HepG2 (cell line): ENCODE data around the gene PLEKHB1. TPM values are rescaled to one million over a fixed set of nuclear protein-coding genes. Genes with fewer than 3 reads are reported as not detected.

ENCODE experiments used
- CBX2 ChIP-seq, 2 experiments: fragments of 200-600 bp in 1 of 2; sonication (generic); formaldehyde crosslinking in 1 of 2; IDR thresholded peaks; 2 replicates each; pipeline versions ENCODE4 v1.7.0 to v1.8.1; 2018 to 2022; ENCODE audit warnings: low read depth in 2 of 2, low read length in 1 of 2, mild to moderate bottlenecking in 1 of 2, missing genetic modification reagents in 1 of 2
- FOXC1 ChIP-seq: sonication (generic); formaldehyde crosslinking; IDR thresholded peaks from 2 replicates; pipeline ENCODE4 v1.8.0; 2022; ENCODE audit warnings: mild to moderate bottlenecking, missing genetic modification reagents, borderline replicate concordance
- HMG20A ChIP-seq: IDR thresholded peaks from 2 replicates; pipeline ENCODE4 v1.6.1; 2016; ENCODE audit warnings: borderline replicate concordance
- MYPOP ChIP-seq: sonication (generic); formaldehyde crosslinking; IDR thresholded peaks from 2 replicates; pipeline ENCODE4 v1.8.1; 2023; ENCODE audit warnings: mild to moderate bottlenecking, moderate library complexity, missing genetic modification reagents
- NFAT5 ChIP-seq: sonication (generic); formaldehyde crosslinking; IDR thresholded peaks from 2 replicates; pipeline ENCODE4 v1.4.0; 2020; ENCODE audit warnings: missing genetic modification reagents
- SETDB1 ChIP-seq: sonication (generic); formaldehyde crosslinking; IDR thresholded peaks from 2 replicates; pipeline ENCODE4 v1.5.1; 2020; ENCODE audit warnings: missing genetic modification reagents, mild to moderate bottlenecking, borderline replicate concordance
- TBX2 ChIP-seq: sonication (generic); formaldehyde crosslinking; IDR thresholded peaks from 2 replicates; pipeline ENCODE4 v1.5.0; 2020; ENCODE audit warnings: missing genetic modification reagents, mild to moderate bottlenecking, borderline replicate concordance
- USF2 ChIP-seq, 2 experiments: sonication (generic) in 1 of 2; formaldehyde crosslinking in 1 of 2; IDR thresholded peaks; 2 replicates each; pipeline versions ENCODE4 v1.5.1 to v1.6.1; 2011 to 2020; ENCODE audit warnings: borderline replicate concordance in 1 of 2, low read depth in 1 of 2, low read length in 1 of 2, mild to moderate bottlenecking in 1 of 2, missing genetic modification reagents in 1 of 2, moderate library complexity in 1 of 2
- ZBTB21 ChIP-seq: sonication (generic); formaldehyde crosslinking; IDR thresholded peaks from 2 replicates; pipeline ENCODE4 v1.4.0; 2020; ENCODE audit warnings: missing genetic modification reagents
- ZBTB38 ChIP-seq: sonication (generic); formaldehyde crosslinking; IDR thresholded peaks from 2 replicates; pipeline ENCODE4 v1.5.1; 2020; ENCODE audit warnings: mild to moderate bottlenecking, missing genetic modification reagents
- ZFP82 ChIP-seq: sonication (generic); formaldehyde crosslinking; IDR thresholded peaks from 2 replicates; pipeline ENCODE4 v1.5.1; 2020; ENCODE audit warnings: mild to moderate bottlenecking, missing genetic modification reagents, borderline replicate concordance
- ZNF616 ChIP-seq: sonication (generic); formaldehyde crosslinking; IDR thresholded peaks from 2 replicates; pipeline ENCODE4 v1.5.0; 2020; ENCODE audit warnings: low read depth, mild to moderate bottlenecking, missing genetic modification reagents
- ZNF773 ChIP-seq: sonication (generic); formaldehyde crosslinking; IDR thresholded peaks from 2 replicates; pipeline ENCODE4 v1.4.0; 2020; ENCODE audit warnings: missing genetic modification reagents, borderline replicate concordance
- polyA plus RNA-seq, 8 experiments: library from polyadenylated mRNA; depleted of rRNA in 3 of 8; stranded (reverse) in 7 of 8; unstranded in 1 of 8; fragments of >200 nt; fragmentation: Illumina TruSeq in 4 of 8; extraction: Trizol in 4 of 8; gene quantifications; 2 replicates each; pipeline versions ENCODE4 v1.2.1 to v1.2.3, GENCODE V29; 2011 to 2016; ENCODE audit warnings: low read depth in 4 of 8, missing spikeins in 1 of 8, mixed read lengths in 1 of 8; ENCODE audit not compliant: insufficient read depth in 1 of 8
- total RNA-seq, 5 experiments: library from RNA; depleted of rRNA; stranded (reverse); fragments of >200 nt; fragmentation: Illumina TruSeq; extraction: Trizol; gene quantifications; 2 replicates each; pipeline ENCODE4 v1.2.3, GENCODE V29; 2016; ENCODE audit warnings: low read depth in 1 of 5
- TF ChIP-seq, protein P1 (sequence below): sonication (generic); formaldehyde crosslinking; IDR thresholded peaks from 2 replicates; pipeline ENCODE4 v1.5.0; 2020; ENCODE audit warnings: mild to moderate bottlenecking, missing genetic modification reagents, borderline replicate concordance

PLEKHB1 gene
- total and polyA plus RNA-seq, 2 of the 13 experiments (the other 11 are each of a cell fraction or from before 2014, with no cell fraction given) = 68.0 to 99.3 TPM

DNA sequence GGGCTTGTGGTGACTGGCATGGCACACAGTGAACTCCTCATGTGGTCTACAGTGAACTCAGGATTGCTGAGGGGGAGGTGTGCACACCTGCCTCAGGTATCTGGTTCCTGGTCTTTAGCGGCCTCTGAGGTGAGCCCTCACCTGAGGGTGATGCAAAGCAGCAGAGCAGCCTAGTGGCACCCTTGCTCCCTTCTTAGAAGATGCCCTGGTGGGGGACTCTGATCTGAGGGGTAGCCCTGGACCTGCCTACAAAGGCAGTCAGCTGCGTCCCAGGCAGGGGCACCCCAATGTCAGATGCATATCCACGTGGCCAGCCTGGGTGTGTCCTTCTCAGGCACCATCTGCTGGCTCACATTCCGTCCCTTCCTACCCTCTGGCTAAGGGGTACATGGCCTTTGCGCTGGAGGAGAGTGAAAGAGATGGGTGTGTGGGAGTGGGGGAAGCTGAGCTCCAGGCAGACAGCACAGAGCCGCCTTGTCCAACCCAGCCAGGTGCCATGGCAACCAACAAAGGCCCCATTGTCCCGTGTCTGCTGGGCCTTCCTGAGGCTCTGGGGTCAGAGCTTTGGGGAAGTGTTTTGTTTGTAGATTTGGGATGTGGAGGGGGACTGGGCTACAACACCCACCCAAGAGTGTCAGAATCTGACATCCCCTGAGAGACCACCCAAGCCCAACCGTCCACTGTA lies 5.8 kb downstream of the PLEKHB1 start (continued):
- TF ChIP-seq NFAT5 (CRISPR knock-in tag) = no peak
- TF ChIP-seq ZFP82 (CRISPR knock-in tag) = peak; percentile 67; the same call in 1 of the 2 replicates
- peak; percentile 21; the same call in 1 of the 2 replicates for TF ChIP-seq HMG20A (CRISPR knock-in tag)
- TF ChIP-seq TBX2 (CRISPR knock-in tag) = peak; percentile 80
- no peak for TF ChIP-seq ZNF773 (CRISPR knock-in tag)
- no peak for TF ChIP-seq ZNF616 (CRISPR knock-in tag)
- no peak for TF ChIP-seq CBX2 (IDR thresholded peaks at IDR 0.05; ENCODE audit: low read depth, low read length)
- TF ChIP-seq CBX2 (CRISPR knock-in tag; IDR thresholded peaks at IDR 0.05; ENCODE audit: low read depth) = no peak
- no peak; the same call in 1 of the 2 replicates for TF ChIP-seq ZBTB21 (CRISPR knock-in tag)
- TF ChIP-seq FOXC1 (CRISPR knock-in tag) = no peak
- TF ChIP-seq MYPOP (CRISPR knock-in tag) = no peak; the same call in 1 of the 2 replicates
- peak; percentile 80 for TF ChIP-seq ZBTB38 (CRISPR knock-in tag)
- no peak for TF ChIP-seq SETDB1 (CRISPR knock-in tag)
- TF ChIP-seq, protein P1, sequence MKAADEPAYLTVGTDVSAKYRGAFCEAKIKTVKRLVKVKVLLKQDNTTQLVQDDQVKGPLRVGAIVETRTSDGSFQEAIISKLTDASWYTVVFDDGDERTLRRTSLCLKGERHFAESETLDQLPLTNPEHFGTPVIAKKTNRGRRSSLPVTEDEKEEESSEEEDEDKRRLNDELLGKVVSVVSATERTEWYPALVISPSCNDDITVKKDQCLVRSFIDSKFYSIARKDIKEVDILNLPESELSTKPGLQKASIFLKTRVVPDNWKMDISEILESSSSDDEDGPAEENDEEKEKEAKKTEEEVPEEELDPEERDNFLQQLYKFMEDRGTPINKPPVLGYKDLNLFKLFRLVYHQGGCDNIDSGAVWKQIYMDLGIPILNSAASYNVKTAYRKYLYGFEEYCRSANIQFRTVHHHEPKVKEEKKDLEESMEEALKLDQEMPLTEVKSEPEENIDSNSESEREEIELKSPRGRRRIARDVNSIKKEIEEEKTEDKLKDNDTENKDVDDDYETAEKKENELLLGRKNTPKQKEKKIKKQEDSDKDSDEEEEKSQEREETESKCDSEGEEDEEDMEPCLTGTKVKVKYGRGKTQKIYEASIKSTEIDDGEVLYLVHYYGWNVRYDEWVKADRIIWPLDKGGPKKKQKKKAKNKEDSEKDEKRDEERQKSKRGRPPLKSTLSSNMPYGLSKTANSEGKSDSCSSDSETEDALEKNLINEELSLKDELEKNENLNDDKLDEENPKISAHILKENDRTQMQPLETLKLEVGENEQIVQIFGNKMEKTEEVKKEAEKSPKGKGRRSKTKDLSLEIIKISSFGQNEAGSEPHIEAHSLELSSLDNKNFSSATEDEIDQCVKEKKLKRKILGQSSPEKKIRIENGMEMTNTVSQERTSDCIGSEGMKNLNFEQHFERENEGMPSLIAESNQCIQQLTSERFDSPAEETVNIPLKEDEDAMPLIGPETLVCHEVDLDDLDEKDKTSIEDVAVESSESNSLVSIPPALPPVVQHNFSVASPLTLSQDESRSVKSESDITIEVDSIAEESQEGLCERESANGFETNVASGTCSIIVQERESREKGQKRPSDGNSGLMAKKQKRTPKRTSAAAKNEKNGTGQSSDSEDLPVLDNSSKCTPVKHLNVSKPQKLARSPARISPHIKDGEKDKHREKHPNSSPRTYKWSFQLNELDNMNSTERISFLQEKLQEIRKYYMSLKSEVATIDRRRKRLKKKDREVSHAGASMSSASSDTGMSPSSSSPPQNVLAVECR (CRISPR knock-in tag) = peak; percentile 79; the same call in 1 of the 2 replicates
- TF ChIP-seq USF2 (IDR thresholded peaks at IDR 0.05; ENCODE audit: low read depth, low read length) = no peak
- no peak for TF ChIP-seq USF2 (CRISPR knock-in tag; IDR thresholded peaks at IDR 0.05; ENCODE audit: borderline replicate concordance)
